Common myeloid progenitor, CD34-positive (primary cell): Measurements from ENCODE around the gene ABO.
"Not testable (repeated sequence)": the region's sequence is repeated elsewhere in the genome, so short reads cannot be mapped to it uniquely, and the experiment has no call there.

Experiments used
- CTCF ChIA-PET: fragments of 350-600 bp; sonication (Branson Sonifier 250); formaldehyde crosslinking; loops from one replicate; lab custom pipeline; 2021; ENCODE audit warnings: antibody characterized with exemption; lab: Charles Lee
- POLR2A ChIA-PET: fragments of 350-600 bp; sonication (Branson Sonifier 250); formaldehyde crosslinking; loops from one replicate; lab custom pipeline; 2021; ENCODE audit warnings: antibody characterized with exemption; lab: Charles Lee
- DNase-seq, 3 donors: peaks; one replicate each; pipeline versions ENCODE4 v3.0.0 to v3.0.0-alpha.2; 2013
- H3K27ac ChIP-seq, 2 experiments: 1 replicate in 1 of 2; 2 replicates in 1 of 2; pipeline ENCODE4 v1.7.0; 2013; ENCODE audit warnings: inconsistent platforms in 2 of 2, low read length in 2 of 2, mild to moderate bottlenecking in 2 of 2, low read depth in 1 of 2, moderate library complexity in 1 of 2; ENCODE audit not compliant: severe bottlenecking in 2 of 2, insufficient read depth in 1 of 2, poor library complexity in 1 of 2
- H3K27me3 ChIP-seq, 5 experiments: replicated peaks in 2 of 5; 1 replicate in 3 of 5; 2 replicates in 2 of 5; pipeline versions ENCODE4 v1.6.1 to v1.7.0; 2013; ENCODE audit warnings: low read length in 4 of 5, mild to moderate bottlenecking in 2 of 5, moderate library complexity in 2 of 5, inconsistent platforms in 1 of 5; ENCODE audit not compliant: insufficient read depth in 5 of 5, control insufficient read depth in 4 of 5
- H3K36me3 ChIP-seq, 4 experiments: 1 replicate in 2 of 4; 2 replicates in 2 of 4; pipeline versions ENCODE4 v1.6.1 to v1.7.0; 2013; ENCODE audit warnings: low read length in 3 of 4, control low read depth in 1 of 4, mild to moderate bottlenecking in 1 of 4; ENCODE audit not compliant: control insufficient read depth in 4 of 4, insufficient read depth in 4 of 4
- H3K4me1 ChIP-seq, 4 experiments: 1 replicate in 3 of 4; 2 replicates in 1 of 4; pipeline versions ENCODE4 v1.6.1 to v1.7.1; 2013; ENCODE audit warnings: low read length in 3 of 4, mild to moderate bottlenecking in 3 of 4, control low read depth in 1 of 4, inconsistent platforms in 1 of 4, moderate library complexity in 1 of 4; ENCODE audit not compliant: control insufficient read depth in 4 of 4, insufficient read depth in 4 of 4; ENCODE audit errors: control extremely low read depth in 1 of 4
- H3K4me3 ChIP-seq, 7 experiments: 1 replicate in 4 of 7; 2 replicates in 3 of 7; pipeline versions ENCODE4 v1.5.1 to v1.7.0; 2013; ENCODE audit warnings: mild to moderate bottlenecking in 7 of 7, low read length in 6 of 7, moderate library complexity in 6 of 7, inconsistent platforms in 2 of 7, low read depth in 2 of 7, control low read depth in 1 of 7; ENCODE audit not compliant: insufficient read depth in 4 of 7, control insufficient read depth in 1 of 7; ENCODE audit errors: extremely low read depth in 1 of 7
- H3K9me3 ChIP-seq, 5 experiments: 1 replicate in 4 of 5; 2 replicates in 1 of 5; pipeline versions ENCODE4 v1.6.1 to v1.7.1; 2013; ENCODE audit warnings: low read length in 4 of 5, mild to moderate bottlenecking in 2 of 5, inconsistent platforms in 1 of 5, low read depth in 1 of 5, moderate library complexity in 1 of 5; ENCODE audit not compliant: control insufficient read depth in 4 of 5, insufficient read depth in 2 of 5; ENCODE audit errors: control extremely low read depth in 1 of 5
- WGBS: methylation state at CpG from one replicate; pipeline ENCODE4 v1.1.5; 2013; ENCODE audit not compliant: insufficient coverage; 5-methylcytosine and 5-hydroxymethylcytosine counted together

The ABO gene

GRCh38 chr9:133209327-133210201 is 65.4 kb downstream of the ABO start:
- CTCF ChIA-PET, H3K27me3 ChIP-seq, H3K27ac ChIP-seq, POLR2A ChIA-PET, H3K4me1 ChIP-seq, DNase-seq, H3K9me3 ChIP-seq, H3K4me3 ChIP-seq, H3K36me3 ChIP-seq: not testable (repeated sequence)
- WGBS: 90% methylated on average over 26 of the region's 29 CpGs

GRCh38 chr9:133208880-133209300 is 66.1 kb downstream of the ABO start, which contains the start of gene OBP2B:
OBP2B (minus strand) TSS chr9:133209250; CDS start chr9:133209199, 51 bp downstream.
- H3K27me3 ChIP-seq, H3K4me3 ChIP-seq, DNase-seq, H3K27ac ChIP-seq, POLR2A ChIA-PET, H3K9me3 ChIP-seq, H3K4me1 ChIP-seq, CTCF ChIA-PET, H3K36me3 ChIP-seq: not testable (repeated sequence)
- WGBS: no CpG with 5 or more reads among the region's 18 CpGs

GRCh38 chr9:133208171-133208879 is 66.7 kb downstream of the ABO start:
- H3K27ac ChIP-seq, H3K4me1 ChIP-seq, H3K36me3 ChIP-seq, H3K27me3 ChIP-seq, CTCF ChIA-PET, H3K4me3 ChIP-seq, DNase-seq, H3K9me3 ChIP-seq, POLR2A ChIA-PET: not testable (repeated sequence)
- 83% methylated on average over 4 of the region's 16 CpGs for WGBS

- Histone ChIP-seq H3K27me3 (peaks cover 0 to 4% (median 0%) of the 10 kb centered on the region in 5 experiments), H3K9me3 (peaks cover 0 to 8% (median 4%) of the 10 kb centered on the region in 5 experiments), H3K36me3 (no peaks in the 10 kb centered on the region), H3K4me1 (no peaks in the 10 kb centered on the region), H3K27ac (no peak overlapping the region), H3K4me3 (no peak overlapping the region)
- 90% methylated on average over 12 of the region's 16 CpGs for WGBS
- DNase-seq: no peak
- ChIA-PET CTCF (interaction anchor here (1.4 kb wide), 2 partner anchors 19 to 31 kb away, joined by 4 to 5 read pairs; no protein-coding TSS in a partner anchor), POLR2A (no interaction called here)
Measured at GRCh38 chr9:133207540-133208170, 67.3 kb downstream of the ABO start.

- H3K27me3 ChIP-seq: peaks cover 0 to 4% (median 0%) of the 10 kb centered on the region in 5 experiments
- H3K36me3 ChIP-seq: no peaks in the 10 kb centered on the region
- WGBS: 92% methylated on average over 10 of the region's 14 CpGs
- H3K4me1 ChIP-seq: no peaks in the 10 kb centered on the region
- H3K4me3 ChIP-seq: no peak overlapping the region
- H3K9me3 ChIP-seq: peaks cover 0 to 8% (median 4%) of the 10 kb centered on the region in 5 experiments
- POLR2A ChIA-PET: no interaction called here
- CTCF ChIA-PET: interaction anchor here (1.4 kb wide), 2 partner anchors 19 to 32 kb away, joined by 4 to 5 read pairs; no protein-coding TSS in a partner anchor
- no peak overlapping the region for H3K27ac ChIP-seq
- no peak for DNase-seq
Measured at GRCh38 chr9:133207021-133207531, 67.9 kb downstream of the ABO start.

GRCh38 chr9:133205996-133206931 is 68.7 kb downstream of the ABO start:
- Histone ChIP-seq H3K36me3 (no peaks in the 10 kb centered on the region), H3K9me3 (peaks cover 0 to 4% (median 2%) of the 10 kb centered on the region in 5 experiments), H3K27me3 (peaks cover 0 to 6% (median 0%) of the 10 kb centered on the region in 5 experiments), H3K27ac (no peak overlapping the region), H3K4me1 (no peaks in the 10 kb centered on the region), H3K4me3 (no peak overlapping the region)
- ChIA-PET CTCF (interaction anchor here (1.1 to 1.4 kb wide), 4 partner anchors 18 to 33 kb away, joined by 4 to 5 read pairs (median 4); no protein-coding TSS in a partner anchor), POLR2A (no interaction called here)
- WGBS: 88% methylated on average over 24 of the region's 35 CpGs
- no peak for DNase-seq
